ENCODE results near the gene GFER. TPM values are rescaled to one million over a fixed set of nuclear protein-coding genes. Genes with fewer than 3 reads are reported as not detected.
"Not testable (repeated sequence)": the region's sequence is repeated elsewhere in the genome, so short reads cannot be mapped to it uniquely, and the experiment has no call there.

GFER gene
- polyA plus RNA-seq, 4 donors = 24.2 to 36.0 (median 27.1) TPM

GRCh38 chr16:1953734-1954133 lies 30.3 kb upstream of the GFER start:
- DNase-seq (ENCODE audit: low read depth in 4 of 4, low spot score in 3 of 4) = no peak

DNA sequence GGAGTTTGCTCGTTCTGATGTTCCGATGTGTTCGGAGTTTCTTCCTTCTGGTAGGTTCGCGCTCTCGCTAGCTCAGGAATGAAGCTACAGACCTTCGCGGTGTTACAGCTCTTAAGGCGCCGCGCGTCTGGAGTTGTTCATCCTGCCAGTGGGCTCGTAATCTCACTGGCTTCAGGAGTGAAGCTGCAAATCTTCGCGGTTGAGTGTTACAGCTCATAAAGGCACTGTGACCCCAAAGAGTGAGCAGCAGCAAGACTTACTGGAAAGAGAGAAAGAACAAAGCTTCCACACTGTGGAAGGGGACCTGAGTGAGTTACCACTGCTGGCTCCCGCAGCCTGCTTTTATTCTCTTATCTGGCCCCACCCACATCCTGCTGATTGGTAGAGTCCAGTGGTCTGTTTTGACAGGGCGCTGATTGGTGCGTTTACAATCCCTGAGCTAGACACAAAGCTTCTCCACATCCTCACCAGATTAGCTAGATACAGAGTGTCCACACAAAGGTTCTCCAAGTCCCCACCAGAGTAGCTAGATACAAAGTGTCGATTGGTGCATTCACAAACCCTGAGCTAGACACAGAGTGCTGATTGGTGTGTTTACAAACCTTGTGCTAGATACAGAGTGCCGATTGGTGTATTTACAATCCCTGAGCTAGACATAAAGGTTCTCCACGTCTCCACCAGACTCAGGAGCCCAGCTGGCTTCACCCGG lies 26.4 kb upstream of the GFER start:
- not testable (repeated sequence) for DNase-seq (ENCODE audit: low read depth in 4 of 4, low spot score in 3 of 4)

GRCh38 chr16:1958143-1958491 lies 25.9 kb upstream of the GFER start:
- DNase-seq (ENCODE audit: low read depth in 4 of 4, low spot score in 3 of 4) = not testable (repeated sequence)

GRCh38 chr16:1958715-1959268 lies 25.2 kb upstream of the GFER start:
- no peak for DNase-seq (ENCODE audit: low read depth in 4 of 4, low spot score in 3 of 4)

GRCh38 chr16:1959269-1960039 lies 24.5 kb upstream of the GFER start, which contains the start of gene NDUFB10:
NDUFB10 (plus strand) TSS chr16:1959538; CDS start chr16:1959625, 87 bp downstream.
- peak; percentile 77 to 88 (median 78) for DNase-seq (ENCODE audit: low read depth in 4 of 4, low spot score in 3 of 4)

DNA sequence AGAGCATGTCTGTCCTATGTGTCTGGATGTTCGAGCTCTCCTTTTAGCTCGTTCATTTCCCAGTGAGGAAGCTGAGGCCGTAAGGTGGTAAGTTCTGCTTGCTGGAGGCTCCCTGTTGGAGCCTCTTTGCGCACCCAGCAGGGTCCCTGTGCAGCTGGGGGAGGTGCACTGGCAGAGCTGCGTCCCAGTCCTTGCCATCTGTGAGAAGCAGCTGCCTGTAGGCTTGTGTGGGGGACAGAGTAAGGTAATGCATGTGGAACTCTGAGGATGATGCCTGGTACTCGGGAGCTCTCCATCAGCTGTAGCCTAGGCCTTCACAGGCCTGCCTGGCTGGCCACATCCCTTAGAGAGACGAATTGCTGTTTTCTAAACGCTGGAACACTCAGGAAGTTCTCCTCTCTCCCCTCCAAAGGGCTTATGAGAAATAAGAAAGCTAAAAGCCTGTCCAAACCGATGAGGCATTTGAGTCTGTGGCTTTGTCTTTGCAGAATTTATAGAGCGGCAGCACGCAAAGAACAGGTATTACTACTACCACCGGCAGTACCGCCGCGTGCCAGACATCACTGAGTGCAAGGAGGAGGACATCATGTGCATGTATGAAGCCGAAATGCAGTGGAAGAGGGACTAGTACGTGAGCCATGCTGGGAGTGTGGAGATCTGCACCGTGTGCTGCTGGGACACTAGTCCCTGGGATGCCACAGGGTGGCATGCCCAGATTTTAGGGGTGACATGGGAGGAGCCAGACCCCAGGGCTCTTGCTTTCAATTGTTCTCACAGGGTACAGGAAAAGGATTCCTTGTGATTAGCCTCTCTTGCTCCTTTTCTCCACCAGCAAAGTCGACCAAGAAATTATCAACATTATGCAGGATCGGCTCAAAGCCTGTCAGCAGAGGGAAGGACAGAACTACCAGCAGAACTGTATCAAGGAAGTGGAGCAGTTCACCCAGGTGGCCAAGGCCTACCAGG lies 23.0 kb upstream of the GFER start:
- DNase-seq (ENCODE audit: low read depth in 4 of 4, low spot score in 3 of 4) = no peak

- DNase-seq (ENCODE audit: low read depth in 4 of 4, low spot score in 3 of 4) = no peak
Observed at GRCh38 chr16:1961651-1962067, 22.3 kb upstream of the GFER start.

DNA sequence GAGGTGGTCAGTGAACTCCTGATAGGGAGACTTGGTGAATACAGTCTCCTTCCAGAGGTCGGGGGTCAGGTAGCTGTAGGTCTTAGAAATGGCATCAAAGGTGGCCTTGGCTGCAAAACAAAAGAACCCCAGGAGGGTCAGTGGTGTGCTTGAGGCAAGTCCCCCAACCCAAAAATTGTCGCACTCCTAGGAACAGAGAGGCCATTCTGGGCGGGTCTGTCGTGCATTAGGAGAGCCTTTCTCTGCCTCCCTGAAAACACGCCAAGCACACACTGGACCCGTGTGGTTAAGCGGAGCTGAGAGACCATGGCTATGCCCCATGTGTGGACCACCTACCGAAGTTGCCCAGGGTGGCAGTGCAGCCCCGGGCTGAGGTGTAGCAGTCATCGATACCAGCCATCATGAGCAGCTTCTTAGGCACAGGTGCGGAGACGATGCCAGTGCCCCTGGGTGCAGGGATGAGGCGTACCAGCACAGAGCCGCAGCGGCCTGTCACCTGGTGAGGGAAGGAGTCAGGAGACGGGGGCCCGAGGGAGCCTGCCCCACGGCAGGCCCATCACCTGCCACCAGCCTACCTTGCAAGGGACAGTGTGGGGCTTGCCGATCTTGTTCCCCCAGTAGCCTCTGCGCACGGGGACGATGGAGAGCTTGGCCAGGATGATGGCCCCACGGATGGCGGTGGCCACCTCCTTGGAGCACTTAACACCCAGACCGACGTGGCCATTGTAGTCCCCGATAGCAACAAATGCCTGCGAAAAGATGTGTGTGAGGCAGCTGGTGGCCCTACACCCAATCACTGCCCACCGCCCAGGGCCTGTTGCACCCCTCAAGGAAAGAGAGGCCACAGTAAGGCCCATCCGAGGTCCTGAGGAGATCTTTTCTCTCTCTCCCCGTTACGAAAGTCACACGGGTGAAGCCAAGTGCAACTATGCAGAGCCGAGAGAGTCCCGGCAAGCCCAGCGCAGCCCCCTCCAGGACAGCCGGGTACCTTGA lies 21.5 kb upstream of the GFER start:
- DNase-seq (ENCODE audit: low read depth in 4 of 4, low spot score in 3 of 4) = not testable (repeated sequence)

- no peak for DNase-seq (ENCODE audit: low read depth in 4 of 4, low spot score in 3 of 4)
Observed at GRCh38 chr16:1963806-1964505, 20.0 kb upstream of the GFER start.

- peak; percentile 93 to 98 (median 96) for DNase-seq (ENCODE audit: low read depth in 4 of 4, low spot score in 3 of 4)
Observed at GRCh38 chr16:1964506-1965395, 19.2 kb upstream of the GFER start, which contains the start of gene RPS2. RPS2 (minus strand) TSS chr16:1964826; CDS start chr16:1964625, 201 bp downstream.

GRCh38 chr16:1965396-1966001 lies 18.5 kb upstream of the GFER start:
- DNase-seq (ENCODE audit: low read depth in 4 of 4, low spot score in 3 of 4) = no peak

GRCh38 chr16:1966460-1966859 lies 17.5 kb upstream of the GFER start, which contains the start of gene RNF151:
RNF151 (plus strand) TSS chr16:1966856; CDS start chr16:1966882, 26 bp downstream.
- DNase-seq (ENCODE audit: low read depth in 4 of 4, low spot score in 3 of 4) = no peak

DNA sequence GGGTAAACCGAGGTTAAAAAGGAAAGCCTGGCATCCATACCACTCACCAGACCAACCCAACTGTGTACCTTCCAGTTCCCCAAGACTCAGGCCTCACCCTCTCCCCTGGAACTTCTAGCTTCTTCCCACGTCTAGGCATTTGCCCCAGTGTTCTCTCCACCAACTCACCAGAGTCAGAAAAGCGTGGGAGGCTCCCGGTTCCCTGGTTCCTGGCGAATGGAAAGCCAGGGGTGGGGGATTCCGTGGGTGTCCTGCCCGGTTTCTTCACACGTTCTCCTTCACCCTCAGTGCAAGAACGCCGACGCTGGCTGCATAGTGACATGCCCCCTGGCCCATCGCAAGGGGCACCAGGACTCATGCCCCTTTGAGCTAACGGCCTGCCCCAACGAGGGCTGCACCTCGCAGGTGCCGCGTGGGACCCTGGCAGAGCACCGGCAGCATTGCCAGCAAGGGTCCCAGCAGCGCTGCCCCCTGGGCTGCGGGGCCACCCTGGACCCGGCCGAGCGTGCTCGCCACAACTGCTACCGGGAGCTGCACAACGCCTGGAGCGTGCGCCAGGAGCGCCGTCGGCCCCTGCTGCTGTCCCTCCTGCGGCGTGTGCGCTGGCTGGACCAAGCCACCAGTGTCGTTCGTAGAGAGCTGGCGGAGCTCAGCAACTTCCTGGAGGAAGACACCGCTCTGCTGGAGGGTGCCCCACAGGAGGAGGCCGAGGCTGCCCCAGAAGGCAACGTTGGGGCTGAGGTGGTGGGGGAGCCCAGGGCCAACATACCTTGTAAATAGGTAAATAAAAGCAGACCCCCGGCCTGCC lies 15.6 kb upstream of the GFER start:
- DNase-seq (ENCODE audit: low read depth in 4 of 4, low spot score in 3 of 4) = no peak

DNA sequence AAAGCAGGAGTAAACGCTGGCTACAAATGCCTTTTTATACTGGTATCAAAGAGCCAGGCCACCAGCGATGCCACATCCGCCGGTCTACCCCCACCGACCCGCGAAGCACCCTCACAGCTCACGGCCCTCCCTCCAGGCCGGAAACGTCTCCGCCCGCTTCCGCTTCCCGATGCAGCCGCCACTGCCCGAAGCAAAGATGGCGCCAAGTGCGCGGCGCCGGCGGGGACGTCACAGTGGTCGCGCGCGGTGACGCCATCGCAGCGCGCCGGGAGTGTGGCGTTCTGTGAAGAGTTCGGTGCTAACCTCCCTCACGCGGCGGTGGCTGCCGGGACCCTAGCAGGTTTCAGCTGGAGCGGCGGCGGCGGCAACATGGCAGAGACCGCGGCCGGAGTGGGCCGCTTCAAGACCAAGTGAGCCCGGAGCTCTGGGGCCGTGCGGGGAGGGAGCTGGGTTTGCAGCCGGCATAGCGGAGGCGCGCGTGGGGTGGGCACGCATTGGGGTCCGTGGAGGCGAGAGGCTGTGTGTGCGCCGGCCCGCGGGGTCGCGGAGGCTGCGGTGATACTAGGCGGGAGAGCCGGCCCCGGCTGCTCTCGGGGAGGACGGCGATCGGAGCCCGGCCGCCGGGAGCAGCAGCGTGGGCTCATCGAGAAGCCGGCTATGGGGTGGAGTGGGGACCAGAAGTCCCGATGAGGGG lies 12.1 kb upstream of the GFER start, which contains the start of gene TBL3:
TBL3 (plus strand) TSS at position 258 of the 694 bp plus-strand sequence; CDS start at position 370, 112 bp downstream.
- peak; percentile 86 to 90 (median 88) for DNase-seq (ENCODE audit: low read depth in 4 of 4, low spot score in 3 of 4)

DNA sequence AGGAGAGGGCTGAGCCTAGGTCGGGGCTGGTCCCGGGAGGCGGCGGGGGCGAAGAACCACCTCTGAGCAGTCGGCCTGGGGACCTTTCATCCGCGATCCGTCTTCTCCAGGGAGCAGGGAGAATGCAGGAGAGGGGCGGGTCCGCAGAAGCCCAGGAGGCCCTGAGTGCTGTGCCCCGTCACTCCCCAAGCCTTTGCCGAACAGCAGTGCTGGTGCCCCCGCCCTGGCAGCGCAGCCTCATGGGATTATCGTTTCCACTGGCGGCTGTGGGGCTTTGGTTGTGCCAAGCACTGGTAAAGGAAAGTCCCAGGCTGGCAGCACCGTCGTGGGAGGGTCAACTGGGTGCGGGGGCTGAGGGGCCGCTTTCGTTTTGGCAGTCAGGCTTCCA lies 11.5 kb upstream of the GFER start:
- no peak for DNase-seq (ENCODE audit: low read depth in 4 of 4, low spot score in 3 of 4)

Measured in right renal pelvis (tissue), 4 donors.